HG03196 (cell line): ENCODE data around the gene PHOSPHO1.
A peak's percentile ranks its signal among the peaks of the same experiment; 100 is the strongest.

Source experiments
- ATAC-seq: cut with Tn5 transposase; IDR thresholded peaks from one replicate; pipeline ENCODE4 v1.9.1; 2021; ENCODE audit not compliant: unreplicated experiment

Gene PHOSPHO1

GRCh38 chr17:49219987-49220386, 10.6 kb downstream of the PHOSPHO1 start:
- no peak for ATAC-seq

GRCh38 chr17:49218941-49219913, 11.4 kb downstream of the PHOSPHO1 start:
- no peak for ATAC-seq

DNA sequence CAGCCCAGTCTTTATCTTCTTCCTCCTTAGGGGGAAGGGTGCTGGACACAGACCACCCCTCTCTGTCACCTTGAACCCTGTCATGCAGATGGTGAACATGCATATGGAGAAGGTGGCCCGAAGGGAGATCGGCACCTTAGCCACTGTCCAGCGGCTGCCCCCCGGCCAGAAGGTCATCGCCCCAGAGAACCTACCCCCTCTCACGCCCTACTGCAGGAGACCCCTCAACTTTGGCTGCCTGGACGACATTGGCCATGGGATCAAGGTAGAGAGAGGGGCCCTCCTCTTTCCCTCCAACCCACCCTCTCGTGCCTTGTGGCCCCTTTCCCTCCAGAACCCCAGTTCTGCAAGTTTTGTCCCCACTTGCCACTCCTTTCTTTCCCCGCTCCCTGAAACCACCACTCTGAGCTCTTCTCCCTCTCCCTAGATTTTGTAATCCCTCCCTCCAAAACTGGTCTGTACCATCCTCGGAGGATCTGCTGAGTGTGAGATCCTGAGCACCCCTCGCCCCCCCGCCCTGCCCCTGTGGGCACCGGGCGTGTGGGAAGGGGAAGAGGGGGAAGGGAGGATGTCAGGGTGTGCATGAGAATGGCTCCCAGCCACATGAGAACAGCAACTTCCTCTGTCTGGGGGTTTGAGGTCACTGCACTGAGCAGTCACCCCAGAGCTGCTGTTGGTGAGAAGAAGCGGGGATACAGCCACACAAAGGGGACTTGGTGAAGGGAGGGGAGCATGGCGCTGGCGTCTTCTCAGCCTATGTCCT, 12.8 kb downstream of the PHOSPHO1 start:
- peak; percentile 43 for ATAC-seq

DNA sequence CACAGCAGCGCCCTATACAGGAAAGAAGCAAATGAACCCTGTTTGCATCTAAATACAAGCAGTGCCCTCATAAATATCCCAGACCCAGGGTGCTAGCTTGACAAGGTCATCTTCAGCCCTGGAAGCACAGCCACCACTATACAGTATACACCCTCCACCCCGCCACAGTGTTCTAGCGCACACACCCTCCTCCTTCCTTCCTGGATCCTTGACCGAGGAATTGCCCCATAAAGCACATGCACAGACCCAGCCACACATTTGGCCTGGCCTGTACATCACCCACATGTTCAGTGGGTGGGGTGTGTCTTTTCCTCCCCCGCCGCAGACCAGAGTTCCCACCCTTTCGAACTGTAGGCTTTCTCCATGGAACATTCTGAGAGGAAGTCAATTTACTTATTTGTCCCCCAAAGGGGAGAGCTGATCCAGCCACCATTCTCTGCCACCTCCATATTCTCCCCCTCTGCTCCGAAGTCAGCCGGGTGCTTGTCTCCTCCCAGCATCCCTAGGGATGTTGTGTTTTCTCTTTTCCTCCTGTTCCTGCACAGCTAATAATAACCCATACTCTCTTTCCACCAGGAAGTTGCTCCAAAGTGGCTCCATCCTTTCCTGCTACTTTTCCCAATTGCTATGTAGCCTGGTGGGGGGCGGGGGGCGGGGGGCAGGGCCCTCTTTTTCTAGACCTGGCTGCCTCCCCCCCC, 13.5 kb downstream of the PHOSPHO1 start:
- no peak for ATAC-seq

DNA sequence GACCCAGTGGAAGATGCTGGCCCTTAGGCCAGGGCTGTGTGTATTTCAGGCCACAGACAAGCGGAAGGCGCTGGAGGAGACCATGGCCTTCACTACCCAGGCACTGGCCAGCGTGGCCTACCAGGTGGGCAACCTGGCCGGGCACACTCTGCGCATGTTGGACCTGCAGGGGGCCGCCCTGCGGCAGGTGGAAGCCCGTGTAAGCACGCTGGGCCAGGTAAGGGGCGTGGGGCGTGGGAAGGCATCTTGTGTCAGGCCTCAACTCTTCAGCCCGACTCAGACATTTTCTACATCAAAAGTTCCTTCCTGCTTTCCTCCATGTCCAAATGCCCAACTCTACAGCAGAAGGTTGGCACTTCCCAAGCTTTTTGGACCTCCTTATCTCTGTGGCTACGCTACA, 14.1 kb downstream of the PHOSPHO1 start:
- no peak for ATAC-seq

DNA sequence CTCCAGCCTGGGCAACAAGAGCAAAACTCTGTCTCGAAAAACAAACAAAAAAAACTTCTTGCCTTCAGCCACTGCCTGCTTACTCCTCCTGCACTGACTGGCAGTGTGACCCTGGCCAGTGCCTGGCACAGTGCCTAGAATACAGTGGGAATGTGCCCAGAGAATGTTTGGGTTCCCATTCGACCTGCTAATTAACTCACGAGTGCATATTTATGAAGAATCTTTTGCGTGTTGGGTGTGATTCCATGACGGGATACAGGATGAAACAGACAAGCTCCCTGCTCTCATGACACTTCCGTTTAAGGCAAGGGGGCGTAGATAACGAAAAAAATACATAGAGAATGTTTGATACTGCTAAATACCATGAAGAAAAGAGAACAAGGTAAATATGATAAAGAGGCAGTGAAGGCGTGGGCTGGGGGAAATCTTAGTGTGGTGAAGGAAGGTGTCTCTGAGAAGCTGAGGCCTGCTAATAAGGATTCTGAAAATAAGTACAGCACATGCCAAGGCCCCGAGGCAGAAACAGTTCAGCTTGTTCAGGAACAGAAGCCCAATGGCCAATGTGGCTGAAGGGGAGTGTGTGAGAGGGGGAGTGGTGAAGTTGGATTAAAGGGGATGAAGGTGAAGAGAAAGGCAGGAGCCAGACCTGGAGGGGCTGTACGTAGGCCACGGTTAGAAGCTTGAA, 15.8 kb downstream of the PHOSPHO1 start:
- no peak for ATAC-seq

DNA sequence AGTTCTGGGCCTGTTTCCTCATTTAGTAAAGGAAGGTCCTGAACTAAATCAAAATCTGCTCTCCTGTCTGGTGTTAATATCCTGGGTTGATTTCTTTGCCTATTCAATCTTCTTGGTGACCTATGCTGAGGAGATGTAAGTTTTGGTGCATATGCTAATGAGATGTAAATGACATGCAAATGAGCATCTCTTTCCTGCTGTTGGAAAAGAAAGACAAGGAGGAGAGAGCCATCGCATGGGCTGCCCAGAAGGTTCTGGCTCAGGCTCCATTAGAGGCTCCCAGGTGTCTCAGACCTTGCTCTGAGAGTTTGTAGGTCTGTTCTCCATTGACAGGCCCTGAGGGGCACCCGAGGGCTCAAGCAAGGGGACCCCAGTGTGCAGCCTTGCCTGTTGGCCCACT, 16.7 kb downstream of the PHOSPHO1 start:
- no peak for ATAC-seq

GRCh38 chr17:49213399-49213798, 17.2 kb downstream of the PHOSPHO1 start:
- no peak for ATAC-seq

- ATAC-seq: peak; percentile 71
Observed at GRCh38 chr17:49210158-49211029, 20.2 kb downstream of the PHOSPHO1 start, which contains the start of the genes ABI3 and GNGT2. Gene ABI3, plus strand, starts transcription at chr17:49210707. Its CDS starts 18 bp downstream, at chr17:49210725. Gene GNGT2, minus strand, starts transcription at chr17:49210574. Its CDS starts 3,152 bp downstream, at chr17:49207422.

DNA sequence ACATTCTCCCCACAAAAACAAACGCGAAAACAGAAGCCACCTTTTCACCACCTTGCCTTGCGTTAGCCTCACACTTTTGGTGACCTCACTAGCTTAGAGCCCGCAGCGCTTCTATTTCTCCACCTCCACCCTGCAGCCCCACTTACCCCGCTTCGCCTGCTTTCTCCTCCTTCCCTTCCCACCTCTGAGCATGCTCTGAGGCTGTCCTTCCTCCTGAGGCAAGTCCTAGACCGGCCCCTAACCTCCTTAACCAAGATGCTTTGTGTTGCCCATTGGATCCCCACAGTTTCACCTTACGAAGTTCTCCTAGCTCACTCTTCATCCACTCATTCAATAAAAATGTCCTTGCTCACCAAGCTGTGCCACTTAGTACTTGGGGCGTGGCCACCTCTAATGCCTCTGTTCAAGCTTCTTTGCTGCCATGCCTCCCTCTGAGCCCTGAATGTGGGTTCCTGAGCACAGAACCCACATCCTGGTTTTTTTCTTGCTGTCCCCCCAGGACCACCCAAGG, 21.5 kb downstream of the PHOSPHO1 start:
- ATAC-seq: no peak

- no peak for ATAC-seq
Observed at GRCh38 chr17:49204516-49204915, 26.1 kb downstream of the PHOSPHO1 start.

DNA sequence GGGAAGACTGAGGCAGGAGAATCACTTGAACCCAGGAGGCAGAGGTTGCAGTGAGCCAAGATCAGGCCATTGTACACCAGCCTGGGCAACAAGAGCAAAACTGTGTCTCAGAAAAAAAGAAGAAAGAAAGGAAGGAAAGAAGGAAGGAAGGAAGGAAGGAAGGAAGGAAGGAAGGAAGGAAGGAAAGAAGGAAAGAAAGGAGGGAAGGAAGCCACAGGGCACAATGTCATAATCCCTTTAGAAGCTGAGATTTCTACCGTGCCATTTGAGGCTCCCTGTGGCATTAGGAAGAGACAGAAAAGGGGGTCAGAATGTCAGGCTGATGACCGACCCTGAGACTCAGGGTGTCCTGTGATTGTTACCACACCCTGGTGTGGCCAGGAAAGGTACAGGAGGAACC, 26.8 kb downstream of the PHOSPHO1 start:
- ATAC-seq: no peak

DNA sequence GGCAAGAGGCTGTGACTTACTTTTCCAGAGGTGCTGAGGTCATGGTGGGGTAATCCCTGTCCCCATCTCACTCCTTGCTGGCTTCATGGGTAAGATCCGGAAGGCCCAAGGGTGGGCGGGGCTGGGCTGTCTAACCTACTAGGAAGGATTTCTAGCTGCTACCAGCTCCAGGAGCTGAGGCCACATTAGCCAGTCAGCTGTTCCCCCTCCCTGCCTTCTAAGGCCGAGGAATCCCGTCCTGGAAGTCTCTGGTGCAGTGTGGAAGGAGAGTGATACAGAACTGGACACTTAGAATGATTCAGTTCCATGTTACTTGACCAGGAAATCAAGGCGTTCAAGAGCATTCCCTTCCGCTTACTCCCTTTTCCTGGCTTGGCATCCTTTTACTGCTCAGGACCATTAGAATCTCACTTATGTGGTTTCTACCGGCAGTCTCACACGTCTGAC, 29.1 kb downstream of the PHOSPHO1 start:
- no peak for ATAC-seq

DNA sequence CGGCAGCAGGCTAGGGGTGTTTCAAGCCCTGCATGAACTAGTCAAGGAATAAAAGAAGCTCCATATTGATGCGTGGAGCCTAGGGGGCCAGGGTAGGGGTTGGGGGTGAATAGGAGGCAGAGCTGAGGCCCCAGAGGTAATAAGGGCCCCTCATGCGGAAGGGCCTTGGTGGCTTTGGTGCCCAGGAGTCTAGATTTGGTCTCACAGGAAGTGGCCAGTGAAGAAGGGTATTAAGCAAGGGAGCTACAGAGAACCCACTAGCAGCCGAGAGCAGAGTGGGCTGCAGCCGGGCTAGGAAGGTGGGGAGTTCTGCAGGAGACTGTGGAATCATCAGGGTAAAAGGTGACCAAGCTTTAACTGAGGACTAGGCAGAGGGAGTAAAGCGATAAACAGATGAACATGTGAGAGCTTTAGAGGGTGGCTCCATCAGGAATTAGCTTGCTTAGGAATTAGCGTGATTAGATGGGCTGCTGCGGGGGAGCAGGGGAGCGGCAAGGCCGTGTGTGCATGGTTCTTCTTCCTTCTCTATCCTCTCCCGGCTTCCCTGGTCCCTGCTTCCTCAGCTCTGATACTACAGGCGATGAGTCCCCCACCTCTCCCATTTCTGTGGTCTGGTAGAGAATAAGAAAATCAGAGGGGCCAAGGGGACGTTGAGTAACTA, 30.0 kb downstream of the PHOSPHO1 start:
- ATAC-seq: no peak

DNA sequence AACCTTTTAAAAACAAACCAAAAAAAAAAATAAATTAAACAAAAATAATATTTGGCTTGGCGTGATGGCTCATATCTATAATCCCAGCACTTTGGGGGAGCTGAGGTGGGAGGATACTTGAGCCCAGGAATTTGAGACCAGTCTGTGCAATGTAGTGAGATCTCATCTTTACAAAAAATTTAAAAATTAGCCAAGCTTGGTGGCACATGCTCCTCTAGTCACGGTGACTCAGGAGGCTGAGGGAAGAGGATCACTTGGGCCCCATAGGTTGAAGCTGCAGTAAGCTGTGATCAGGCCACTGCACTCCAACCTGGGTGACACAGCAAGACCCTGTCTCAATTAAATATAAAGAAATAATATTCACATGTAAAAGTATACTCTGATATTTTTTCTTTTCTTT, 32.4 kb downstream of the PHOSPHO1 start:
- no peak for ATAC-seq

DNA sequence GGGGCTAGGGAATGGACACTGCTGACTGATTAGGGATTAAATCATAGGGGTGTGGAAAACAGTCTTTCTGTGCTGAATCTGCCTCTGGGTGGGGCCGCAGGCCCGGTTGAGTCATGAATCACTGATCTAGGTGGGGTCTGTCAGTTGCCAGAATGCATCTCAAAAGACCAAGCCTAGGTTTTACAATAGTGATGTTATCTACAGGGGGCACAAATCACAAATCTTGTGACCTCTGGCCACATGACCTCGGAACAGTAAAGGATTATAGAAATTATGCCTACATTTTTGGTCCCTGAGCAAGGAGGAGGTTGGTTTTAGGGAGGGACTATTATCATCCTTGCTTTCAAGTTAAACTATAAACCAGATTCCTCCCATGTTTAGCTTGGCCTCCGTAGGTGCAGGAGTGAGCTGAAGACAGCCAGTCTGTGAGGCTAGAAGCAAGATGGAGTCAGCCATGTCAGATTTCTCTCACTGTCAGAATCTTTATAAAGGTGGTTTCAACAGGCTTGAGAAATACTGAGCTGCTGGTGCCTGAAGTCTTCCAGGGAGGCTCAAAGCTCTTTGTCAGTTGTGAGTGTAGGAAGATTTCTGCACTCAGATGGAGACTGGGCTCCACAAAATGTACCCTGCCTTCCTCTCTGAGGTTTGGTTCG, 33.1 kb downstream of the PHOSPHO1 start:
- no peak for ATAC-seq

- no peak for ATAC-seq
Observed at GRCh38 chr17:49196520-49196919, 34.1 kb downstream of the PHOSPHO1 start.

- no peak for ATAC-seq
Observed at GRCh38 chr17:49195751-49196150, 34.8 kb downstream of the PHOSPHO1 start.
